ENCODE measurements around the gene ATP23. TPM values are rescaled to one million over a fixed set of nuclear protein-coding genes. Genes with fewer than 3 reads are reported as not detected.

ATP23 gene
- total RNA-seq, 2 experiments from 2014 or later = 17.1 to 18.7 TPM

GRCh38 chr12:57899010-57899662 is 42.2 kb upstream of the ATP23 start:
- Mint-ChIP-seq H3K36me3 (ENCODE audit: low read depth) (no peaks in the 10 kb centered on the region), H3K4me3 (peak overlapping the region; percentile 55), H3K9me3 (no peaks in the 10 kb centered on the region), H3K27ac (peak overlapping the region; percentile 98), H3K4me1 (peaks cover 56% of the 10 kb centered on the region), H3K27me3 (peaks cover 1% of the 10 kb centered on the region)
- DNase-seq = peak; percentile 83
- ChIA-PET CTCF (interaction anchor here (1.1 to 6.1 kb wide), 14 partner anchors 9 to 143 kb away, joined by 3 to 36 read pairs (median 7); partner anchors contain the start of genes EEF1AKMT3, METTL1 and TSFM), POLR2A (interaction anchor here (0.8 to 6.2 kb wide), 15 partner anchors 9 to 143 kb away, joined by 3 to 74 read pairs (median 5); partner anchors contain the start of genes ATP23 and CTDSP2)

GRCh38 chr12:57902478-57902969 is 38.8 kb upstream of the ATP23 start:
- Mint-ChIP-seq H3K4me3 (no peak overlapping the region), H3K9me3 (no peaks in the 10 kb centered on the region), H3K27ac (no peak overlapping the region), H3K36me3 (ENCODE audit: low read depth) (no peaks in the 10 kb centered on the region), H3K4me1 (peaks cover 31% of the 10 kb centered on the region), H3K27me3 (peaks cover 20% of the 10 kb centered on the region)
- no peak for DNase-seq
- POLR2A ChIA-PET = interaction anchor here (0.9 to 2.0 kb wide), 5 partner anchors 14 to 140 kb away, joined by 3 to 5 read pairs (median 3); no protein-coding TSS in a partner anchor
- CTCF ChIA-PET = interaction anchor here (0.8 to 4.7 kb wide), 13 partner anchors 22 to 177 kb away, joined by 3 to 55 read pairs (median 6); partner anchors contain the start of genes EEF1AKMT3 and METTL1

GRCh38 chr12:57904426-57904825 is 36.9 kb upstream of the ATP23 start:
- H3K27me3 Mint-ChIP-seq = peaks cover 25% of the 10 kb centered on the region
- no peak overlapping the region for H3K27ac Mint-ChIP-seq
- ChIA-PET CTCF (interaction anchor here (0.6 to 4.7 kb wide), 34 partner anchors 8 to 445 kb away, joined by 3 to 55 read pairs (median 5); partner anchors contain the start of genes ATP23, AVIL and TSFM), POLR2A (interaction anchor here (2.0 kb wide), 1 partner anchor 121 kb away, joined by 5 read pairs; no protein-coding TSS in a partner anchor)
- peaks cover 12% of the 10 kb centered on the region for H3K4me1 Mint-ChIP-seq
- no peaks in the 10 kb centered on the region for H3K36me3 Mint-ChIP-seq (ENCODE audit: low read depth)
- no peak overlapping the region for H3K4me3 Mint-ChIP-seq
- DNase-seq = no peak
- H3K9me3 Mint-ChIP-seq = no peaks in the 10 kb centered on the region

GRCh38 chr12:57904848-57905811 is 36.2 kb upstream of the ATP23 start:
- no peaks in the 10 kb centered on the region for H3K36me3 Mint-ChIP-seq (ENCODE audit: low read depth)
- ChIA-PET POLR2A (interaction anchor here (0.9 kb wide), 1 partner anchor 102 kb away, joined by 3 read pairs; no protein-coding TSS in a partner anchor), CTCF (interaction anchor here (0.6 to 4.7 kb wide), 34 partner anchors 8 to 1409 kb away, joined by 3 to 55 read pairs (median 4); partner anchors contain the start of genes ATP23, AVIL, EEF1AKMT3 and METTL1)
- no peaks in the 10 kb centered on the region for H3K9me3 Mint-ChIP-seq
- DNase-seq = peak; percentile 84
- H3K4me3 Mint-ChIP-seq = no peak overlapping the region
- peaks cover 29% of the 10 kb centered on the region for H3K27me3 Mint-ChIP-seq
- H3K27ac Mint-ChIP-seq = no peak overlapping the region
- peaks cover 7% of the 10 kb centered on the region for H3K4me1 Mint-ChIP-seq

- POLR2A ChIA-PET = no interaction called here
- CTCF ChIA-PET = interaction anchor here (0.6 to 4.7 kb wide), 21 partner anchors 9 to 1410 kb away, joined by 3 to 55 read pairs (median 7); partner anchors contain the start of genes ATP23, AVIL, EEF1AKMT3 and METTL1
- DNase-seq = no peak
- H3K27ac Mint-ChIP-seq = no peak overlapping the region
- H3K9me3 Mint-ChIP-seq = no peaks in the 10 kb centered on the region
- no peak overlapping the region for H3K4me3 Mint-ChIP-seq
- H3K27me3 Mint-ChIP-seq = peaks cover 29% of the 10 kb centered on the region
- no peaks in the 10 kb centered on the region for H3K36me3 Mint-ChIP-seq (ENCODE audit: low read depth)
- H3K4me1 Mint-ChIP-seq = peaks cover 7% of the 10 kb centered on the region
Observed at GRCh38 chr12:57905812-57906475, 35.4 kb upstream of the ATP23 start.

- CTCF ChIA-PET = interaction anchor here (1.3 to 4.7 kb wide), 4 partner anchors 65 to 150 kb away, joined by 3 to 55 read pairs (median 4); no protein-coding TSS in a partner anchor
- no peak overlapping the region for H3K27ac Mint-ChIP-seq
- peaks cover 29% of the 10 kb centered on the region for H3K27me3 Mint-ChIP-seq
- H3K4me3 Mint-ChIP-seq = no peak overlapping the region
- H3K9me3 Mint-ChIP-seq = no peaks in the 10 kb centered on the region
- POLR2A ChIA-PET = no interaction called here
- H3K4me1 Mint-ChIP-seq = peaks cover 5% of the 10 kb centered on the region
- no peak for DNase-seq
- H3K36me3 Mint-ChIP-seq (ENCODE audit: low read depth) = no peaks in the 10 kb centered on the region
Observed at GRCh38 chr12:57906821-57907220, 34.5 kb upstream of the ATP23 start.

GRCh38 chr12:57907281-57907680 is 34.1 kb upstream of the ATP23 start:
- Mint-ChIP-seq H3K27me3 (peaks cover 29% of the 10 kb centered on the region), H3K36me3 (ENCODE audit: low read depth) (no peaks in the 10 kb centered on the region), H3K4me3 (no peak overlapping the region), H3K27ac (no peak overlapping the region), H3K9me3 (no peaks in the 10 kb centered on the region), H3K4me1 (peaks cover 5% of the 10 kb centered on the region)
- CTCF ChIA-PET = interaction anchor here (1.3 to 1.9 kb wide), 4 partner anchors 8 to 151 kb away, joined by 3 to 5 read pairs (median 4); no protein-coding TSS in a partner anchor
- DNase-seq = no peak
- POLR2A ChIA-PET = interaction anchor here (1.1 kb wide), 1 partner anchor 8 kb away, joined by 4 read pairs; no protein-coding TSS in a partner anchor

GRCh38 chr12:57908511-57908910 is 32.9 kb upstream of the ATP23 start:
- Mint-ChIP-seq H3K9me3 (no peaks in the 10 kb centered on the region), H3K4me1 (peaks cover 5% of the 10 kb centered on the region), H3K4me3 (no peak overlapping the region), H3K27me3 (peaks cover 29% of the 10 kb centered on the region), H3K27ac (no peak overlapping the region), H3K36me3 (ENCODE audit: low read depth) (no peaks in the 10 kb centered on the region)
- DNase-seq = no peak
- CTCF ChIA-PET = interaction anchor here (0.7 to 1.5 kb wide), 6 partner anchors 10 to 127 kb away, joined by 3 to 6 read pairs (median 4); partner anchors contain the start of gene TSFM
- POLR2A ChIA-PET = interaction anchor here (1.1 kb wide), 1 partner anchor 9 kb away, joined by 4 read pairs; no protein-coding TSS in a partner anchor

- POLR2A ChIA-PET = no interaction called here
- no peaks in the 10 kb centered on the region for H3K36me3 Mint-ChIP-seq (ENCODE audit: low read depth)
- CTCF ChIA-PET = interaction anchor here (0.7 to 1.5 kb wide), 4 partner anchors 77 to 128 kb away, joined by 3 to 6 read pairs (median 4); partner anchors contain the start of gene TSFM
- H3K27me3 Mint-ChIP-seq = peaks cover 31% of the 10 kb centered on the region
- H3K27ac Mint-ChIP-seq = no peak overlapping the region
- peaks cover 5% of the 10 kb centered on the region for H3K4me1 Mint-ChIP-seq
- DNase-seq = no peak
- H3K9me3 Mint-ChIP-seq = no peaks in the 10 kb centered on the region
- no peak overlapping the region for H3K4me3 Mint-ChIP-seq
Observed at GRCh38 chr12:57909056-57909455, 32.3 kb upstream of the ATP23 start.

GRCh38 chr12:57909611-57910010 is 31.8 kb upstream of the ATP23 start:
- ChIA-PET CTCF (no interaction called here), POLR2A (no interaction called here)
- no peak overlapping the region for H3K27ac Mint-ChIP-seq
- H3K9me3 Mint-ChIP-seq = no peaks in the 10 kb centered on the region
- H3K4me3 Mint-ChIP-seq = no peak overlapping the region
- peaks cover 5% of the 10 kb centered on the region for H3K4me1 Mint-ChIP-seq
- DNase-seq = no peak
- H3K27me3 Mint-ChIP-seq = peaks cover 36% of the 10 kb centered on the region
- no peaks in the 10 kb centered on the region for H3K36me3 Mint-ChIP-seq (ENCODE audit: low read depth)

GRCh38 chr12:57918147-57918546 is 23.2 kb upstream of the ATP23 start:
- ChIA-PET POLR2A (no interaction called here), CTCF (no interaction called here)
- H3K4me3 Mint-ChIP-seq = no peak overlapping the region
- DNase-seq = no peak
- H3K27ac Mint-ChIP-seq = no peak overlapping the region
- no peaks in the 10 kb centered on the region for H3K4me1 Mint-ChIP-seq
- peaks cover 15% of the 10 kb centered on the region for H3K27me3 Mint-ChIP-seq
- H3K9me3 Mint-ChIP-seq = no peaks in the 10 kb centered on the region
- H3K36me3 Mint-ChIP-seq (ENCODE audit: low read depth) = no peaks in the 10 kb centered on the region

- ChIA-PET POLR2A (no interaction called here), CTCF (no interaction called here)
- no peaks in the 10 kb centered on the region for H3K9me3 Mint-ChIP-seq
Observed at GRCh38 chr12:57927086-57927485, 14.3 kb upstream of the ATP23 start.

More at GRCh38 chr12:57927086-57927485, 14.3 kb upstream of the ATP23 start:
- Mint-ChIP-seq H3K27ac (no peak overlapping the region), H3K27me3 (no peaks in the 10 kb centered on the region), H3K4me1 (no peaks in the 10 kb centered on the region), H3K4me3 (no peak overlapping the region), H3K36me3 (ENCODE audit: low read depth) (peaks cover 3% of the 10 kb centered on the region)
- no peak for DNase-seq
